HG02678 (cell line): Measurements from ENCODE around the gene STAT4.
A peak's percentile ranks its signal among the peaks of the same experiment; 100 is the strongest.

ENCODE experiments used
- ATAC-seq: cut with Tn5 transposase; IDR thresholded peaks from one replicate; pipeline ENCODE4 v1.9.1; 2021; ENCODE audit warnings: mild to moderate bottlenecking, moderate library complexity; ENCODE audit not compliant: unreplicated experiment

STAT4 gene

DNA sequence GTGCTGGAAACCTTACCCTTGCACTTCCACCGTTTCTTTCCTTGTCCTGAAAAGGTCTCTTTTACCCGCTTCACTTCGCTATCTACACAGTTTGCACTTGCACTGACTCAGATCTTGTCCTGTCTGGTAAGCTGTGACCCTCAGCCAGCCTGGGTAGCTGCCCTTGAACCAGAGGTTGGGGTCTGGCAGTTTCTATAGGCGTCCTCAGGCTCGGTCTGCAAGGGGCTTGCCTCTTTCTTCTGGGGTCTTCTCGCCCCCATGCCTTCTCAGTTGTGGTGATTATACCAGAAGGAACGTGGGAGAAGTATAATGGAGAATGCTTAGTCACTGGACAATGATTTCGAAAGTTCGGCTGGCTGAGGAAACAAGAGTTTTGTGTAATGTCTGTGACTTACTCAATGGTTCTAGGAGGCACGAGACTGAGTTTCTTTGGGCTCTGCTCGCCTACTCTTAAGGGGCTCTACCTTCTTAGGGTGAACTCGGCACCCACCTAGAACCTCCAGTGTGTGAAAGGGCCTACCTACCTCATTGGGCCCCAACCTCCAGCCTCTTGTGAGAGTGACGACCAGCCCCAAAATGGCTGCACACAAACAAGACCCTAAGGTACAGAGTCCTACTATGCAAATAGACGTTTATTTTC is 129.9 kb downstream of the STAT4 start:
- peak; percentile 14 for ATAC-seq

DNA sequence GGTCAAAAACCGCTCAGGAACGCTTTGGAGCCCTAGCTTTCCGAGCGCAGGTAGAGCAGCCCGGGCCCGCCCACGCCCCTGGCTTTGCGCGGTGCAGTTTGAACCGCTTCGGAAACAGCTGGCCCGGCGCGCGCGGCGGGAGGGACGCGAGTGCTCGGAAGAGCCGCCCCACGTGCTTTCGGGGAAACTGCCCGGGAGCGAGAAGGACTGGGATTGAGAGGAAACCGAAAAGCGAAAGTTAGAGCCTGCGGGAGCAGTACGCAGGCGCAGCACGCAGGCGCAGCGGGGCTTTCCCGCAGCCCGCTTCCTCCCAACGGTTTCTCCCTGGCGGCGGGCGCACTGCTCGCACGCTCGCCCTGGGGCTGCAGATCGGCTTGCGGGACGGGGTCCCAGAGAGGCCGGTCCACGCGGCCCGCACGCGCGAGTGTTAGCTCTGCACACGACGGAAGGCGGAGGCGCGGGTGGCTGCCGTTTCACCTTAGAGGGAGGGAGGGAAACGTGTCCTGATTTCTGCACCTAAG is 130.5 kb downstream of the STAT4 start:
- peak; percentile 63 for ATAC-seq

DNA sequence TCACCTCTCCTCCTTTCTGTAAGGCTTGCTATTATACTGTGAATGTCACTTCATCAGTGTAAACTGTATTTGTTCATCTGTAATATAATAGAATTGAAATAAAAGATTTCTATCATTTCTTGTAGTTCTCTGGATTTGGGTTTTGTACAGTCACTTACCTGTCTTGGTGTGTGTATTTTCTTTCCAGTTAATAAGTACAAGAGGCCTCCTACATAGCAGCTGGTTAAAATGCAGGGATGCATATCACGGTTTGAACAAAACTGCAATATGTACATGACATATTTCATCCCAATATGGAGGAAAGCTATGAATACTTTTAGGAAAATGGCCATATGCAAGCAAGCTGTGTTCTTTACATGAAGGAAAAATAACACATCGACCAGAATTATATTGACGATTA is 131.4 kb downstream of the STAT4 start:
- ATAC-seq = no peak

DNA sequence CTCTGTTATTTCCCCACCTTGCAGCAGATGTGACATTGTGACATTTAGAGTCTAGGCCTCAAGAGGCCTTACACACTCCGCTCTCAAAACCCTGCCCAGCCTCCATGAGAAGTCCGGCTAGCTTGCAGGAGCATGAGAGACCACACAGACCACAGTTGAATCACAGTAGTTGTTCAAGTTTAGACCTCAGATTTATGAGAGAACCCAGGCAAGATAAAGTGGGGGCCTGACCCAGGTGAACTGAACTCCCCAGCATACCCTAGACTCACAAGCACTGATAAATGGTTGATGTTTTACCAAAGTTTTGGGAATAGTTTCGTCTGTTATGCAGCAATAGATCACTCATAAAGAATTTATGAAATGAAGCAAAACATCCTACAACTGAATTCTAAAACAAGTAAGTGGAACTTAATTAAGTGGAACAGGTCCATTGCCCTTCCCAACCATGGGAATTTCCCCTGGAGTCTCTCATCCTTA is 132.1 kb downstream of the STAT4 start:
- ATAC-seq = peak; percentile 15

DNA sequence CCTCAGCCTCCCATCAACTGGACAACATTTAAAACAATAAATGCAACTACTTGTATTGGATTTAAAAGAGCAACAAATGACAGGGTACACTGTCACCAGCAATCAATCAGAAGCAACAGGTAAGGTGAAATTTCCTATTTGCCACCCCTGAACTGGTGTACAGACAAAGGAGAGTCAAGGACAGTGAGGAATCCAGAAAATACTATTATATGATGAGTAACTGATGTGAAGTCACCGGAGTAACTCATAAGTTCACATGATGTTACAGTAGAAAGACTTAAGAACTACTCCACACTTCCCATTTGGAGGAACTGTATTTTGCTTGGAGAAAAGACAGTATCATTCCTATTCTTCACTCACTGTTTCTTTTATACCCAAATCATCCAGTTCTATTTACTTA is 132.7 kb downstream of the STAT4 start:
- no peak for ATAC-seq

DNA sequence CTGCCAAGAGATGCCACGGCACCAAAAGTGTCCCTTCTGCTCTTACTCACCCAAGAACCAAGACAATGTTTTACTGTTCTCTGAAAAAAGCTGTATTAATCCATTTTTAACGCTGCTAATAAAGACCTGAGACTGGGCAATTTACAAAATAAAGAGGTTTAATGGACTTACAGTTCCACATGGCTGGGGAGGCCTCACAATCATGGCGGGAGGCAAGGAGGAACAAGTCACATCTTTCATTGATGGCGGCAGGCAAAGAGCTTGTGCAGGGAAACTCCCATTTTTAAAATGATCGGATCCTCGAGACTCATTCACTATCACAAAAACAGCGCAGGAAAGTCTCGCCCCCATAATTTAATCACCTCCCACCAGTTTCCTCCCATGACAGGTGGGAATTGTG is 135.0 kb downstream of the STAT4 start:
- ATAC-seq = no peak

DNA sequence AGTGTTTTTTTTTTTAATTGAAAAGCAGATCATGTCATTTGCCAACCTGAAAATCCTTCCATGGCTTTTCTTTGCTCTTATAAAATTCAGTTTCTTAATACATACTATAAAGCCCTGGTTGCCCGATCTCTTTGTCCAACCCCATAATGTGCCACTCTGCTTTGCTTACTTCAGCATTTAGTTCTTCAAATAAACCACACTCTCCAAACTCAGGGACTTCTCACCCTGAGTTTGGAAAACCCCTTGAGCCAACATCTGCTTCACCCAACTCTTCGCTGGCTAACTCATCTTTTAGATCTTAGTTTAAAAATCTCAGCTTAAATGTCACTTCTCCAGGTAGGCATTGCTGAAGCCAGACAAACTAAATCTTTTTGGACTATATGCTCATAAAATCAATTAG is 135.6 kb downstream of the STAT4 start:
- no peak for ATAC-seq

DNA sequence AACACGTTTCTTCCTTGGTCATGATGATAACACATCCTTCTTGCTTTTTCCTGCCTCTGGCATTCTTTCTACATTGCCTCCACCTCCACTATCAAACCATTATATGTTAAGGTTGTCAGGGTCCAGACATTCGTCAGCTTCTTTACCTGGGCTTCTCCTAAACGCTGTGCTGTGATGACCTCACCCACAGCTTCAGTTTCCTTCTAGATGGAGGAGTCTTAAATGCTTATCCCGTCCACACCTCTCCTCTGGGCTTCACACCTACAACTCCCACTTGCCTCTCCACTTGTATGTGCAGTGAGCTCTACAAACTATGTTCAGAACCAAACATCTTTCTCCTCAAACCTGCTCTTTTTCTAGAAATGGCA is 136.2 kb downstream of the STAT4 start:
- no peak for ATAC-seq

DNA sequence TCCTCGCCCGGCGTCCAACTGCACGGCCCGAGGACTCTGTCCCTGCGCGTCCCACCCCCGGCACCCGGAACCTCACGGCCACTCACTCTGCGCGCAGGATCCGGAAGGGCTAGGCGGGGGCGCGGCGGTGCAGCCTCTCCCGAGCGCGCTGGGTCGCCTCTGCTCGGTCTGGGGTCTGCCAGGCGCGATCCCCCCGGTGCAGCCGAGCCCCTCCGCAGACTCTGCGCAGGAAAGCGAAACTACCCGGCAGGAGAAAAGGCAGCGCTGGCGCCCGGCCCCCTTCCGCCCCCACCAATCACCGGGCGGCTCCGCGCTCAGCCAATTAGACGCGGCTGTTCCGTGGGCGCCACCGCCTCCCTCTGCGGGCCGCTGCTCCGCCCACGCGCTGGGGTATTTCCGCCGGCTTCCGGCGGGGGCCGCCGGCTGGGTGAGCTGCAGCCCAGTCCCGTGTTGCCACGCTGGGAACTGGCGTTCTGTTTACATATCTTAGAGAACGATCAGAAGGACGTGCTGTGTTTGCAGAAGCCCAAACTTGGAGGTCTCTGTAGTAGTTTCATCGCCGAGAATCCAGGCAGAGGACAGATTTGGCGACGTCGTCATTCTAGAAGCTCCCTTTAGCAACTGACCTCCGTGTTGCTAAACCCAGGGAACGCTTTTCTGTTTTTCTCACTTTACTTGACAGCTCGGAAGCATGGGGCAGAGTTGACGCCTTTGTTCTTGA is 136.7 kb downstream of the STAT4 start, which contains the start of gene STAT1:
TSS of gene STAT1 (minus strand) at position 240 of the 721 bp plus-strand sequence. CDS start 4,168 bp downstream, outside the sequence.
- ATAC-seq = peak; percentile 79

DNA sequence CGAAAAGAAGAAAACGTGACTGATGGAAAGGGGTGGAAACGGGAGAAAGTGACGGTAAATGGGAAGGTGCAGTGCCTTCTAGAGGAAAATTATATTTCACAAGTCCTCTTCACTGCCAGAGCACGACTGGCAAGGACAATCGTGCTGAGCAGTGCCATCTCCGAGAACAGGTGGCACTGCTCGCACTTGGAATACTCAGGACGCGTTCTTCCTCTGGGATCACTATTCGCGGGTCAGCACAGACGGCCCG is 137.2 kb downstream of the STAT4 start:
- no peak for ATAC-seq

DNA sequence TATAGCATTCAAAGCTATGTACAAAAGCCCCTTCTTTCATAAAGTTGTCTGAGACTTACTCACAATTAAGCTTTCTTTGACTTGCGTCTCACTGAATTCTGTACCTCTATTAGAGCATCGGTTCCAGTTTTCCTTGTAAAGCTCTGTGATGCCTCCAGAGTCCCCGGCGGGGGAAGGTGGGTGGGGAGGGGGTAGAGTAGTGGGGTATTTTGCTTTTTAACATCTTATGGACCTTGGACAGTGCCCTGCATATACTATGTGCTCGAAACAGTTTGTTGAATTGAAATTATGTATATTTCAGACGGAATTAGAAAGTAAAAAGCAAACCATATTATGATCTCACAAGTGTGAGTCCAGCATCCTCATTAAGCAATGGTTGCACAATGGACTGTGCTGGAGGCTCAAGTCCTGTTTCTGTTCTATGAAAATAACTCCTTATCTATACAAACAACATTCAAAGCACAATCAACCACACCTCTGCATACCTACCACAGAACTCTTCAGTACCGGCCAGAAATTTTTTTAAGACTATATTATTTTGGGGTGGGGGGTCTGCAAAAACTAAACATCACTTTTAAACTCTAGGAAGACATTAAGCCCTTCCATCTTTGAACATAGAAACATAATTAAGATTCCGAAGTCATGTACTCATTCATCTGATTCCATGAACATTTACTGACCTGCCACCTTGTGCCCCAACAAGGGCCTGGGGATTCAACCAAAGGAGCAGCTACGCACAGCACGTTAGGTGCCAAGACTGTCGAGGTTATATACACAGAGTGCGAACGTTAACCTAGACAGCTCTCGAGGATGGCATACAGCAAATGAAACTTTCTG is 137.7 kb downstream of the STAT4 start:
- ATAC-seq = no peak

DNA sequence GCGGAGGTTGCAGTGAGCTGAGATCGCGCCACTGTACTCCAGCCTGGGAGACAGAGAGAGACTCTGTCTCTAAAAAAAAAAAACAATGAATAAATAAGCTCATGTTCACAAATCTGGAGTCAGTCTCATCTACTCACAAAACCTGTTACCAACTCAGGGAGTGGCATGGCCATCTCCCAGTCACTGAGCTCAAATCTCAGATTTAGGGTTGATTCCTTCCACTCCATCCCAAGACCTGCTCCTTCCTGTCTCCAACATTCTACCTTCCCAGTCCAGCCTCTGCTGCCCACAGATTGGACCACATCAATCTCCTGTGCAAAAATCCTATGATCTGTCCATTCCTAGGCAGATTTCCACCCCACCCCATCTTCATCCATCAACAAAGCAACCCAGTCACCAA is 138.4 kb downstream of the STAT4 start:
- ATAC-seq = no peak

DNA sequence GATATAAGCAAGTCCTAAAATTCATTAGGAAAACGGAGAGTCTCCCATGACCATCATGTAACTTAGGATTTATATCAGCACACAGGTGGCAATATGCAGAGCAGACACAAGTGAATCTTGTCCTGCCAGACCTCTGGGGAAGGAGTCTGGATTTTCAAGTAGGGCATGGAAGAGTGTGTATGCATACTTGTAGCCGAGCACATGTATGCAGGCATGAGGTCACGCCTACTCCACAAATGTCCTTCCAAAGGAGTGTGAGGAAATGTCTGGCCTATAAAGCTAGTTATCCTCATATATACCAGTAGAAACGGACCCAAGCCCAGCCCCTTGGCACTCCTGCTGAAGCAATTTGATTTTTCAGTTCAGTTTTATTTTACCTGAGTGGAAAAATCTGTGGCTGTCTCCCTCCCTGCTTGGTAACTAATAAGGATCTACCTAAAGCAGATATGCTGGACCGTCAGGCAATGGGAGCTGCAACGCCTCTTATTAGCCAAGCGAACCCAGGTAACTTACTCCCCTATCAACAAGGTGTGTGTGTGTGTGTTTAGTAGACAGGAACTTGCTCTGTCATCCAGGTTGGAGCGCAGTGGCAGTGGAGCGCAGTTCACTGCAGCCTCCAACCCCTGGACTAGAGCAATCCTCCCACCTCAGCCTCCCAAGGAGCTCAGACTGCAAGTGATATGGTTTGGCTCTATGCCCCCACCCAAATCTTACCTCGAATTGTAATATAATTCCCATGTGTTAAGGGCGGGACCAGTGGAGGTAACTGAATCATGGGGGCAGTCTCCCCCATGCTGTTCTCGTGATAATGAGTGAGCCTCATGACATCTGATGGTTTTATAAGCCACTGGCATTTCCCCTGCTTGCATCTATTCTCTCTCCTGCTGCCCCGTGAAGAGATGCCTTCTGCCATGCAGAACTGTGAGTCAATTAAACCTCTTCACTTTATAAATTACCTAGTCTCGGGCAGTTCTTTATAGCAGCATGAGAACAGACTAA is 139.6 kb downstream of the STAT4 start:
- no peak for ATAC-seq

DNA sequence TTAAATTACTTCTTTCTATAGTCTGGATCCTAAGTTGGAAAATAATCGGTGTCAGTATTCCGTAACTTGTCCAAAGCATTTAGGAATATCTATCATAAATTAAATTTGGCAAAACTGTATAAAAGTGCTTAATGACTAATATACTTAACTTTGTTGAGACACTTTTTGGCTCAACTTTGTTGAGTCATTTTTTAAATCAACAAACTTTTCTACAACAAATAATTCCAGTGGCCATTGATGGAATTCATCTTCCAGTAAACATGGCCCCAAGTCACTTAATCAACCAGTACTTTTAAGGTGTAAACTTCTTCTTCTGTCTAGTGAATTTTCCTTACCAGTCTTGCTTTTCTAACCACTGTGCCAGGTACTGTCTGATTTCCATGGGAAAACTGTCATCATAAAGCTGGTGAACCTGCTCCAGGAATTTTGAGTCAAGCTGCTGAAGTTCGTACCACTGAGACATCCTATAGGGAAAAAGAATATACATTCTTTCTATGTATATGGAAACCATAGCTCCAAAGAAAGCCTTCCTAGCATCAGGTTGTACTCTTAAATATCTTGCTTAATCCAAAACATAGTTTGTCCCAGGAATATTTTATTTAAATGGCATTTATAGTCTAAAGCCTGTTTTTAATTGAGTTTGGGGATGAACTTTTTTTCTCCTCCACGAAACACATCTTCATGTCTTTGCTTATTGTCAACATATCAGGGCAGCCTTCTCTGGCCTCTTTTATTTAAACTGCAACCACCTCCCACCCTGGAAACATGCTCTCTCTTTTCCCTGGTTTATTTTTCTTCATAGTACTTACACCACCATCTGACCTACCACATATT is 141.0 kb downstream of the STAT4 start:
- no peak for ATAC-seq

DNA sequence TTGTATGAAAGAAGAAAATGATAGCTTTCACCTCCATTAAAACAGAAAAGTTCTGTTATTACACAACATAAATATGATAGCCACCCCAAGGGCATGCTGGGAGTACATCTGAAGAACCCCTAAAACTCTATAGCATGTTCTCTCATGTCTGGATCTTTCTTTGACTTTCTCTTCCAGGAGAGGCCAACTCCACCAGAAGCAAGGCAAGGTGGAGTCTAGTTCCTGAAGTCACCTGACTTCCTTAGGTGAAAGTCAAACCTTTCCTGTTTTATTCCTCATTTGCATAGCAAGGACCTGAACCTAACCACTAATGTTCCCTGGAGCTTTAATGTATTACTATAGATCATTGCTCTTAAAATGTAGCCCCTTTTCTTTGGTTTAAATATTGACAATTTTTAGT is 142.5 kb downstream of the STAT4 start:
- ATAC-seq = no peak

DNA sequence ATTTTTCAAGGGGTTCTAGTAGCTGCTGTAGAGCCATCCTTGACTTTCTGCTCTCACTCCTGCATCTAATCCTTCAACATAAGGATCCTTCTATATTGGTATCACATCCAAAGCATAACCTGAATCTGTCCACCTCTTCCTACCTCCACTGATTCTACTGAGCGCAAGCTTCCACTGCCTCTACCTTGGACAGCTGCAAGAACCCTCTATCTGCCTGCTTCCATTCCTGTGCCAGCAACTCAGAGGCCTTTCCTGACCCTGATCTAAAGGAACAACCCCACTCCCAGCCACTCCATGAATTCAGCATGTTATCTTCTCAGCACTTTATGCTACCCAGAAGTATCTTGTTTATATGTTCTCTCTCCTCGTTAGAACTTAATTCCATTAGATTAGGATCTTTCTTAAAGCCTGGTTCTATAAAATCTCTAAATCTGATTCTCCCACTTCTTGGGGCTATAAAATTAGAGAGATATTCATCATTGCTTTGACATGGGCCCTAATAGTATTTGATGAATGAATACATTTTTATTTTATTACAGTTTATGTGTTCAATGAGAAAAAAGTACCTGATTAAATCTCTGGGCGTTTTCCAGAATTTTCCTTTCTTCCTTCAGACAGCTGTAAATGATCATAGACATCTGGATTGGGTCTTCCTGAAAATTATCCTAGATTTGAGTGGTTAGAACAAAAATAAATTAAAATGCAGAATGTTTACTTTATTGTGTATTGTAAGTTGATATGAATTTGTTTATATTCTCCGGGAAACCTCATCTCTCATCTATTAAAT is 143.6 kb downstream of the STAT4 start:
- ATAC-seq = no peak

DNA sequence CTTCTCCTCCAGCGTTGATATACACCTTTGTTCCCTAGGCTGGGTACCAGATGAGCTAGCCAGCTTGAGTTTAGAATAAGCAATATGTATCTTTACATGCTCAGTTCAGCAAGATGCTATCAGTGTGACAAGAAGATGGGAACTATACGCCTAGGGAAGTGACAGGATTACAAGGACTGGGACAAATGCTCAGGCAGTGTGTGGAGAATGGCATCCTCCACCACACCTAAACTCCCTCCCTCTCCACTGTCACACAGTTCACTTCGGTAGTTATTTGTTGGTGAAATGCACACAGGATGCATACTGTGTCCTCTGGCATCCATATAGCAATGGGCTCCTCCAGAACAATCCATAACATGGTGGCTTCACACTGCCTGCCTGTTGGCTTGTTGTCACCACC is 144.5 kb downstream of the STAT4 start:
- no peak for ATAC-seq

DNA sequence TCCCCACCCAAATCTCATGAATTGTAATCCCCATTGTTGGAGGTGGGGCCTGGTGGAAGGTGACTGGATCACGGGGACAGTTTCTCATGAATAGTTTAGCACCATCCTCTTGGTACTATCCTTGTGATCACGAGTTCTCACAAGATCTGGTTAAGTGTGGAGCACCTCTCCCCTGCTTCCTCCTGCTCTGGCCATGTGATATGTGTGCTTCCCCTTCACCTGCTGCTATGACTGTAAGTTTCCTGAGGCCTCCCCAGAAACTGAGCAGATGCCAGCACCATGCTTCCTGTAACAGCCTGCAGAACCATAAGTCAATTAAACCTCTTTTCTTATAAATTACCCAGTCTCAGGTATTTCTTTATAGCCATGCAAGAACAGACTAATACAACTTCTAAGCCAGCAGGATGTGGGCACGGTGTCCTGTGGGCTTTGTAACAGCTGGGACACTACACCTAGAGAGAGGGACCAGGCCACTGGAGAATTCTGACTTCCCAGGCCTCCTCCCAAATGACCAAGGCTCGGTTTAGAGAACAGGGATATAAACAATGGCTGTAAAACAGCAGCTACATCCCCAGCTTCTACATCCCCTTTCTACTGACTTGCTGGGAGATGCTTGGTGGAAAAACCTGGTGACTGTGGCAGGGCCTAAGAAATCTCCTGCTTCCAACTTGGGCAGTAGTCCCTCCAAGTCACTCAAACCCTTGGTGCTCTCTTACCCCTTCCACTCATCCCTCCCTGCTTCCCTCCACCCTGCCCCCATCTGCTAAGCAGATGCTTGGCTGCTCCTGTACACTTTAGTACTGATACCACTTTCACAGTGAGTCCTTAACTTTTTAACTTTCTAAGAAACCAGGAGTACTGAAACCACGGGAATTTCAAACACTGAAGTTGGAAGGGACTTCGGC is 147.1 kb downstream of the STAT4 start:
- no peak for ATAC-seq
